ENCODE results near the gene ATP6V0C. TPM values are rescaled to one million over a fixed set of nuclear protein-coding genes. Genes with fewer than 3 reads are reported as not detected.

Gene ATP6V0C
- total RNA-seq, 1 donor from 2014 or later: 311 TPM

DNA sequence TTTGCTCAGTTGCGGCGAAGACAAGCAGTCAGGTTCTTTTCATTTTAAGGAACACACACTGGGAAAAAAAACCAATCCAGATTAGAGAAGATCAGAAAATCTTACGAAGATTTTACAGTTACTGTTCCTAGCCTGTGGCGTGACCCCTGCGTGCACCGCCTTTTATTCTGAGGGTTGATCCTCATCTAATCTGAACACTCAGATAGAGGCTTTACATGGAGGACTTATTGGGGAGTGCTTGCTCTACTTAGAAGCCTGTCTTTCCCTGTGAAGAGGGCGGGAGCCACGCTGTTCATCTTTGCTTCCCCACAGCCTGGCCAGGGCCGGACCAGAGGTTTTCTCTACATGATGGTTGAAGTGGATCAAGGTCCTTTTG is 37.4 kb upstream of the ATP6V0C start:
- Mint-ChIP-seq H3K9me3 (ENCODE audit: unreplicated experiment) (no peaks in the 10 kb centered on the region), H3K4me3 (ENCODE audit: unreplicated experiment) (peak overlapping the region; percentile 82), H3K36me3 (ENCODE audit: low read depth, unreplicated experiment) (peaks cover 8% of the 10 kb centered on the region), H3K27me3 (ENCODE audit: low read depth, unreplicated experiment) (peaks cover 14% of the 10 kb centered on the region), H3K27ac (ENCODE audit: unreplicated experiment) (peak overlapping the region; percentile 18), H3K4me1 (ENCODE audit: low read depth, unreplicated experiment) (peaks cover 6% of the 10 kb centered on the region)
- Histone ChIP-seq H4K20me1 (ENCODE audit: insufficient read depth, low read length) (peaks cover 68% of the 10 kb centered on the region), H3K4me3 (ENCODE audit: insufficient read depth, low read depth, low read length) (no peak overlapping the region), H3K79me2 (ENCODE audit: insufficient read depth, low read length) (peaks cover 29% of the 10 kb centered on the region), H3K27ac (ENCODE audit: low read depth, low read length) (no peak overlapping the region), H3K4me1 (ENCODE audit: insufficient read depth, low read length) (peaks cover 17% of the 10 kb centered on the region), H3K36me3 (ENCODE audit: insufficient read depth, low read length) (no peaks in the 10 kb centered on the region), H3K9ac (ENCODE audit: low read length) (no peak overlapping the region), H3K4me2 (ENCODE audit: low read length) (no peak overlapping the region), H2AFZ (ENCODE audit: low read depth, low read length) (no peak overlapping the region), H3K9me3 (ENCODE audit: insufficient read depth, low read depth, low read length) (no peaks in the 10 kb centered on the region), H3K27me3 (ENCODE audit: insufficient read depth, low read length) (no peaks in the 10 kb centered on the region)
- DNase-seq (ENCODE audit: low read depth): no peak
- no peak for FAIRE-seq
- TF ChIP-seq, protein P1, sequence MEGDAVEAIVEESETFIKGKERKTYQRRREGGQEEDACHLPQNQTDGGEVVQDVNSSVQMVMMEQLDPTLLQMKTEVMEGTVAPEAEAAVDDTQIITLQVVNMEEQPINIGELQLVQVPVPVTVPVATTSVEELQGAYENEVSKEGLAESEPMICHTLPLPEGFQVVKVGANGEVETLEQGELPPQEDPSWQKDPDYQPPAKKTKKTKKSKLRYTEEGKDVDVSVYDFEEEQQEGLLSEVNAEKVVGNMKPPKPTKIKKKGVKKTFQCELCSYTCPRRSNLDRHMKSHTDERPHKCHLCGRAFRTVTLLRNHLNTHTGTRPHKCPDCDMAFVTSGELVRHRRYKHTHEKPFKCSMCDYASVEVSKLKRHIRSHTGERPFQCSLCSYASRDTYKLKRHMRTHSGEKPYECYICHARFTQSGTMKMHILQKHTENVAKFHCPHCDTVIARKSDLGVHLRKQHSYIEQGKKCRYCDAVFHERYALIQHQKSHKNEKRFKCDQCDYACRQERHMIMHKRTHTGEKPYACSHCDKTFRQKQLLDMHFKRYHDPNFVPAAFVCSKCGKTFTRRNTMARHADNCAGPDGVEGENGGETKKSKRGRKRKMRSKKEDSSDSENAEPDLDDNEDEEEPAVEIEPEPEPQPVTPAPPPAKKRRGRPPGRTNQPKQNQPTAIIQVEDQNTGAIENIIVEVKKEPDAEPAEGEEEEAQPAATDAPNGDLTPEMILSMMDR (IDR thresholded peaks at IDR 0.05; ENCODE audit: insufficient read depth, low read depth, low read length): no peak
- no peak for TF ChIP-seq EZH2 (IDR thresholded peaks at IDR 0.05; ENCODE audit: insufficient read depth, low read length)

DNA sequence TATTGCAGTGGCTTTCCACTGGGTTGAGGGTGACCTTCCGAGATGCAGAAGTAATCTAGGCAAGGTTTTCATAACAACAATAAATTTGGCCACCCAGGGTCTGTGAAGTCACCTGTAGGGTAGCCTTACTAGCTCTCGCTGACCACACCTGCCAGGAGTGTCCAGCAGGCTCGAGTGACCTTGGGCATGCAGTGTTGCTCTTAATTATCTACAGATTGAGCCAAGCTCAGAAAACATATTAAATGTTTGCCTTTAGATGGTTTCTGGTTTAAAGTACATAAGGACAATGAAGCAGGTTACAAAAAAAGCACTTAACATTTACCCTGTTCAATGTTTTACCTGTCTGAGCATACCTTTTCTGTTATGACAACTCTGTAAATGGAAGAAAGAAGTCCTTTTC is 37.0 kb upstream of the ATP6V0C start:
- no peaks in the 10 kb centered on the region for H3K9me3 Mint-ChIP-seq (ENCODE audit: unreplicated experiment)
- peaks cover 14% of the 10 kb centered on the region for H3K27me3 Mint-ChIP-seq (ENCODE audit: low read depth, unreplicated experiment)
- H3K79me2 ChIP-seq (ENCODE audit: insufficient read depth, low read length): peaks cover 29% of the 10 kb centered on the region
- no peaks in the 10 kb centered on the region for H3K36me3 ChIP-seq (ENCODE audit: insufficient read depth, low read length)
- peaks cover 72% of the 10 kb centered on the region for H4K20me1 ChIP-seq (ENCODE audit: insufficient read depth, low read length)
- DNase-seq (ENCODE audit: low read depth): no peak
- H3K36me3 Mint-ChIP-seq (ENCODE audit: low read depth, unreplicated experiment): peaks cover 8% of the 10 kb centered on the region
- H3K4me3 ChIP-seq (ENCODE audit: insufficient read depth, low read depth, low read length): no peak overlapping the region
- no peaks in the 10 kb centered on the region for H3K9me3 ChIP-seq (ENCODE audit: insufficient read depth, low read depth, low read length)
- no peak overlapping the region for H3K27ac Mint-ChIP-seq (ENCODE audit: unreplicated experiment)
- no peak overlapping the region for H2AFZ ChIP-seq (ENCODE audit: low read depth, low read length)
- no peaks in the 10 kb centered on the region for H3K27me3 ChIP-seq (ENCODE audit: insufficient read depth, low read length)
- no peak for FAIRE-seq
- H3K4me3 Mint-ChIP-seq (ENCODE audit: unreplicated experiment): peak overlapping the region; percentile 82
- H3K9ac ChIP-seq (ENCODE audit: low read length): no peak overlapping the region
- H3K4me1 ChIP-seq (ENCODE audit: insufficient read depth, low read length): peaks cover 13% of the 10 kb centered on the region
- H3K4me1 Mint-ChIP-seq (ENCODE audit: low read depth, unreplicated experiment): peaks cover 6% of the 10 kb centered on the region
- no peak overlapping the region for H3K4me2 ChIP-seq (ENCODE audit: low read length)
- H3K27ac ChIP-seq (ENCODE audit: low read depth, low read length): no peak overlapping the region
- no peak for TF ChIP-seq EZH2 (IDR thresholded peaks at IDR 0.05; ENCODE audit: insufficient read depth, low read length)
- TF ChIP-seq, protein P1 (IDR thresholded peaks at IDR 0.05; ENCODE audit: insufficient read depth, low read depth, low read length): no peak

DNA sequence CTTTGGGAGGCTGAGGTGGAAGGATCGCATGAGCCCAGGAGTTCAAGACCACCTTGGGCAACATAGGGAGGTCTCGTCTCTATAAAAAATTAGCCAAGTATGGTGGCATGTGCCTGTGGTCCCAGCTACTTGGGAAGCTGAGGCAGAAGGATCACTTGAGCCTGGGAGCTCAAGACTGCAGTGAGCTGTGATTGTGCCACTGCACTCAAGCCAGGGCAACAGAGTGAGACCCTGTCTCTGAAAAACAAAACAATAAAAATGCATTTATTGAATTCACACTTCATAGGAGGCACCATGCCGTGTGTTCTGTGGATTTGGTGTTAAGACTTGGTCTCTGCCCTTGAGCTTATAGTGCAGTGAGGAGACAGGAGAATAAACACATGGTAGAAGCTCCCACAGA is 36.4 kb upstream of the ATP6V0C start:
- Histone ChIP-seq H3K9ac (ENCODE audit: low read length) (no peak overlapping the region), H4K20me1 (ENCODE audit: insufficient read depth, low read length) (peaks cover 74% of the 10 kb centered on the region), H2AFZ (ENCODE audit: low read depth, low read length) (no peak overlapping the region), H3K27ac (ENCODE audit: low read depth, low read length) (no peak overlapping the region), H3K4me3 (ENCODE audit: insufficient read depth, low read depth, low read length) (no peak overlapping the region), H3K27me3 (ENCODE audit: insufficient read depth, low read length) (no peaks in the 10 kb centered on the region), H3K4me2 (ENCODE audit: low read length) (no peak overlapping the region), H3K9me3 (ENCODE audit: insufficient read depth, low read depth, low read length) (no peaks in the 10 kb centered on the region), H3K79me2 (ENCODE audit: insufficient read depth, low read length) (peaks cover 29% of the 10 kb centered on the region), H3K4me1 (ENCODE audit: insufficient read depth, low read length) (peaks cover 10% of the 10 kb centered on the region), H3K36me3 (ENCODE audit: insufficient read depth, low read length) (no peaks in the 10 kb centered on the region)
- Mint-ChIP-seq H3K27ac (ENCODE audit: unreplicated experiment) (no peak overlapping the region), H3K9me3 (ENCODE audit: unreplicated experiment) (no peaks in the 10 kb centered on the region), H3K4me1 (ENCODE audit: low read depth, unreplicated experiment) (peaks cover 6% of the 10 kb centered on the region), H3K27me3 (ENCODE audit: low read depth, unreplicated experiment) (peaks cover 18% of the 10 kb centered on the region), H3K4me3 (ENCODE audit: unreplicated experiment) (peak overlapping the region; percentile 82), H3K36me3 (ENCODE audit: low read depth, unreplicated experiment) (peaks cover 8% of the 10 kb centered on the region)
- FAIRE-seq (peak; percentile 29), DNase-seq (ENCODE audit: low read depth) (no peak)
- no peak for TF ChIP-seq EZH2 (IDR thresholded peaks at IDR 0.05; ENCODE audit: insufficient read depth, low read length)
- TF ChIP-seq, protein P1 (IDR thresholded peaks at IDR 0.05; ENCODE audit: insufficient read depth, low read depth, low read length): no peak
